Upper lobe of right lung (tissue), 1 donor: ENCODE results near the gene LRRC70. TPM values are rescaled to one million over a fixed set of nuclear protein-coding genes. Genes with fewer than 3 reads are reported as not detected.

ENCODE experiments used
- ATAC-seq: fragments of 200-7000 bp; cut with Tn5 transposase; one replicate; pipeline ENCODE4 v1.9.1; 2020; ENCODE audit warnings: mild to moderate bottlenecking, moderate library complexity
- DNase-seq: peaks from one replicate; pipeline ENCODE4 v3.0.0-alpha.2; 2020
- H3K27ac ChIP-seq: fragments of 200-600 bp; one replicate; pipeline ENCODE4 v1.8.0; 2022
- H3K27me3 ChIP-seq: fragments of 200-600 bp; one replicate; pipeline ENCODE4 v1.8.0; 2022; ENCODE audit warnings: mild to moderate bottlenecking
- H3K36me3 ChIP-seq: fragments of 200-600 bp; one replicate; pipeline ENCODE4 v1.8.0; 2022
- H3K4me1 ChIP-seq: fragments of 200-600 bp; one replicate; pipeline ENCODE4 v1.8.0; 2022
- H3K4me3 ChIP-seq: fragments of 200-600 bp; one replicate; pipeline ENCODE4 v1.8.0; 2022; ENCODE audit warnings: mild to moderate bottlenecking
- H3K9me3 ChIP-seq: fragments of 200-600 bp; one replicate; pipeline ENCODE4 v1.8.0; 2022
- CTCF ChIP-seq: fragments of 200-600 bp; IDR thresholded peaks from one replicate; pipeline ENCODE4 v1.8.0; 2022; ENCODE audit warnings: antibody characterized with exemption
- intact Hi-C: fragments of 100-400 bp; cut with DNase I; formaldehyde crosslinking; loops from one replicate; pipeline ENCODE4 v1.11.0; 2022
- total RNA-seq: library from RNA; stranded (reverse); fragmentation: NEBNext Ultra II Directional; extraction: Animal tissue kit (Norgen Biotek cat#: 25700); gene quantifications from one replicate; pipeline ENCODE4 v1.2.1, GENCODE V29; 2021
- donor health status: DM: no; HTN: yes; CAD: no; lungs with severe emphysema.

The LRRC70 gene
- total RNA-seq, 1 donor from 2014 or later = 2.4 TPM

DNA sequence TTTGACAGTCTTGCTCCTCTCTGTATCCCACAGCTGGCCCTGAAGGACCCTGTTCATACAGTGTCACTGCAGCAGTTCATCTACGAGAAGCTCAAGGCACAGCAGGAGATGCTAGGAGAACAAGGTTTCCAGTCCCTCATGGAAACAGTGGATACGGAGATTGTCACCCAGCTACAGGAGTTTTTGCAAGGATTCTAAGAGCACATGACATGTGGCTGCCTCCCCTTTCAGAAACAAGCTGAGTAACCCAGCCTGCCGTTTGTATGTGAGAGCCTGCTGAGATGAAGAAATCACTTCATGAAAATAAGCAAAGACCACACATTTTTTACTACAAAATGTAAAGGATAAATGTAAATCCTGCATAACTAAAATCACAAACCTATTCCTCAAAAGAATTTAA, 48.5 kb downstream of the LRRC70 start:
- Histone ChIP-seq H3K9me3 (no peaks in the 10 kb centered on the region), H3K27me3 (no peaks in the 10 kb centered on the region), H3K36me3 (peaks cover 24% of the 10 kb centered on the region), H3K4me3 (no peak overlapping the region), H3K4me1 (no peaks in the 10 kb centered on the region), H3K27ac (no peak overlapping the region)
- DNase-seq (no peak), ATAC-seq (no peak)
- intact Hi-C loops = no loop called here
- TF ChIP-seq CTCF = no peak

GRCh38 chr5:62627901-62628300, 49.3 kb downstream of the LRRC70 start:
- DNase-seq (no peak), ATAC-seq (no peak)
- TF ChIP-seq CTCF = no peak
- Histone ChIP-seq H3K4me3 (no peak overlapping the region), H3K4me1 (no peaks in the 10 kb centered on the region), H3K36me3 (peaks cover 24% of the 10 kb centered on the region), H3K27ac (no peak overlapping the region), H3K27me3 (no peaks in the 10 kb centered on the region), H3K9me3 (no peaks in the 10 kb centered on the region)
- intact Hi-C loops = no loop called here

Other genes starting within 250 kb of the LRRC70 start
- gene DIMT1, start 174.9 kb upstream of the LRRC70 start, total RNA-seq = 20.9 TPM
- 31.2 TPM for gene IPO11, start 166.1 kb upstream of the LRRC70 start, total RNA-seq